ENCODE measurements around the gene FMNL2.

Gene FMNL2

DNA sequence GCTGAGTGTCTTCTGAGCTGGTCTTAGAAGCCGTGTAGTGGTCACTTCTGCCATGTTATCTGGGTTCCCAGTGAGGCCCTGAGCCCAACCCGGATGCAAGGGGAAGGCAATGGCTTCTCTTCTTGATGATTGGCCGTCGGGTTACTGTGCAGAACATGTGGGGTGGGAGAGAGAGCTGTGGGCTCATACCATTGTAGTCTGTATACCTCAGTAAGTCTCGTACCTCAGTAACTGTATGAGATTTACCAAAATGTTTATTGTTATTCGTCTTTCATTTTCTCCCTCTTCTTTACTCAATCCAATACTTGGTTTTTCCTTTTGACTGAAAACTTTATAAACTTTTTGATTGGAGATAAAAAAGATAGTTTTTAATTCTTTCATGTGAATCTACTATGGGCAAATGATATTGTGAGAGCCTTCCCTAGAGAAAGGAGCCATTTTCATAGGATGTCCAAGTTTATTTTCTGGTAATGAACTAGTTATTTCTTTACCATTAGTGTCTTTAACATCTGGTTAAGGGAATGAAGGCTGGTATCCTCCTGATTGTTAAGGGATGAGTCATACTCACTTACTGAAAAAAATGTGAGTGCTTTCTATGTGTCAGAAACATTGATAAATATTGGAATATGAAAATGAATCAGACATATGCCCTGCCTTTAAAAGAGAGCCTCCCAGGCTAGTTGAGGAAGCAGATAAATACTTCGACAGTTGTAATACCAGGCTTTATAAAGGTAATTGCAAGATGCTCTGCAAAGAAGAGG, 252.4 kb downstream of the FMNL2 start:
- DNase-seq (ENCODE audit: low spot score): no peak

DNA sequence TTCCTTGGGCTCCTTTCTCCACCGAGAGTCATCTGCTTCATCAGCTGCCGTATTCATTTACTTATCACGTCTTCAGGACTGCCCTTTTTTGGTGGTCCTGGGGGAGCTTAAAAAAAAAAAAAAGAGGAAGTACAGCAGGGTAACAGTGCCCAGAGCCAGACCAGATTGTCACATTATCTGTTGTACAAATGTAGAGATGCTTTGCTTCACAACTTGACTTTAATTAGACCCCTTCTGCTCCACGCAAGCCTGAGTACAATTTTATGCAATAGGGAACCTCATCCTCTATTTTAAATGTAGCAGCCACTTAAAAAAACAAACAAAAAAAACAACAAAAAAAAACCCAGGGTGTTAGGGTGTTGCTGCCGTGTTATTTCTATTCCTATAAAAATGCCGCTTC, 254.0 kb downstream of the FMNL2 start:
- no peak for DNase-seq (ENCODE audit: low spot score)

DNA sequence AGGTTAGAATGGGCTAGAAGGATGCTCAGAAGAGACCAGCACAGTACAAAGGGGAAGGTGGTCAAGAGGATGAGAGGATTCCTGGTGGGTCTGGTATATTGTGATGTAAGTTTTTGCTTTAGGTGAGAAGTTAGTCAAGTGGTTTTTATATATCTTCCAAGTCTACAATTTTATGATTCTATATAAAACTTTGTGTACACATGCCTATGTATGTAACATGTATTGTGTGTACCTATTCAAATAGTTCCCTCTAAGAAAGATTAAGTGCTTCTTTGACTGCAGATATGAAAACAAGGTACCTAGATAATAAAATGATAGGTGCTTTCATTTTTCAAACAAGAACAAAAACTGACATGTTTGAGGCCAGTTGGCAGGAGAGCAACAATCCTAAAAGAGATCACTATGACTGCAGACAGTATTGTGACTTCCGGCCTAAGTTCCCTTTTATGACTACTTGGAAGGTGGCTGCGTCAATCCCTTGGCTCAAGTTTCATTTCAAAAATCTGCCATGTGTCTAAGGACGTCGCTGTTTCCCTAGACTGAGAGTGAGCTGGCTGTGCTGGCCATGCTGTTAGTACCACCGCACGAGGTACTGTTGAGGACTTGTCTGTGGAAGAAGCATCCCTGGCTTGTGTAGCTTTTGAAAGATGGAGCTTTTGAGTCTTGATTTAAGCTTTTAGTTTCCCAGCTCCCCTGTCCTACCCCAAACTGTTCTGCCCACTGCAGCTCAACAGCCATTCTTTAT, 259.2 kb downstream of the FMNL2 start:
- DNase-seq (ENCODE audit: low spot score): no peak

DNA sequence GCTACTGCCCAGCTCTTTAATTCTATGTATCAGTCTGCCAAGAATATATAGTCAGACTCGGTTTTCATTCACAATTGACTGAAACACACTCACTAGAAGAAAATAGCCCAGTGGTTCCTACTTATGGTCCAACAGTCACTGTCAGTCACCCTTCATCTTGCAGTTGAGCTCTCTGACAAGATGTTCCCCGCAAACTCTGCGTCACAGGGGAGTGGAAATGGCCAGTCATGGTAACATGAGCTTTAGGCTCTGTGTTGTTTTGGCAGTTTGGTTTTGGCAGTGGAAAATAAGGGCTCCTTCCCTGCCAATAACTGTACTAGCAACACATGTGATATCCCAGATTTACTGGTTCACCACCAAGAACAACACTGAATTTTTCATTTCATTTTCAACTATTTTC, 259.8 kb downstream of the FMNL2 start:
- DNase-seq (ENCODE audit: low spot score): no peak

DNA sequence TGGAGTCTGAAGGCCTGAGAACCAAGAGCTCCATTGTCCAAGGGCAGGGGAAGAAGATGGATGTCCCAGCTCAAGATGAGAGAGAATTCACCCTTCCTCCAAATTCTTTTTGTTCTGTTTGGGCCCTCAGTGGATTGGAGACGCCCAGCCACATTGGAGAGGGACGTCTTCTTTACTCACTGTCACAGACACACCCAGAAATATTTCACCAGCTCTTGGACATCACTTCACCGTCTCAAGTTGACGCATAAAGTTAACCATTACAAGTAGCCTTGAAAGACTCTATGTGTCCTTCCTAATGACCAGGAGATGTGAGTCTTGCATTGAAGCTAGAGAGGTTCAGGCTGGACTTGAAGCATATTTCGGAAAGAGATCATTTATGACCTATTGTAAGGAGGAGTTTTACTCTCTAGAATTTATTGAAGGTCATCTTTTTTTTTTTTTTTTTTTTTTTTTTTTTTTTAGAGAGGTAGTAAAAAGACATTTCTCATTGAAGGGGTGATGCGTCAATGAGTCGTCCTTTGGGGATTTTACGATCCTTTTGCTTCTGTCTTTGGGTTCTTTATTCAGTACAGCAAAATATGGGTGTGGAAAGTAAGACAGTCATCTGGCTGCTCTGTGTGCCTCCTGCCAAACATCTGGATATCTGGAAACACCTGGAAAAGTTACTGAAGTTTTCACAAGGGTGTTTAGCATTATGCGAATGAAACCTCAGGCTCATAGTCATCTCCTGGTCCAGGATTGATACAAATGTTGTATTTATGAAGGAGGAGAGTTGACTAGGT, 264.2 kb downstream of the FMNL2 start:
- no peak for DNase-seq (ENCODE audit: low spot score)

DNA sequence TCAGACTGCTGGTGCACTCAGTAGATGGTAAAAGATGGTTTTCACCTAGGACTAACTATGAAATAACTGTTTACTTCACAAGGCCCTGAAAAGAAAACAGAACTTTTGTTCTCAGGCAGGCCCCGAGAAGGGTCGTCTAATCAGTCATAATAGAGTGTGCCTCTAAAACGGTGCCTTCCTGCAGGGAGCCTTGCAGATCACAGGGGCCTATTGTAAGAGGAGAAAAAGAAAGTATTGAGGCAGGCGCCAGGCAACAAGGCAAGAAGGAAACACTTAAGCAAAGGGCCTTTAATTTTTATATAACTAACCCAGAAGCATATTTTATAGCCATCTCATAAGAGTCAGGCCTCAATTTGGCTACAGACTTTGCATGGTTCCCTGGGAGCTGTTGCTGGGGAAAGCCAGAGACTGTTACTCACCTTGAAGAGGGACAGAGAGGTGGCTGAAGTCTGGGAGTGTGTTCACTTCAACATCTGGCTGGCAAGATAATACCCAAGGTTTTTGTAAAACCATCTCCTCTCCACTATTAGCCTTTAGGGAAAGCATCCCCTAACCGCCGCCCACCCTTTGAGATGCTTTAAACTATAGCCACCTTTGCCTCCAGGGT, 265.2 kb downstream of the FMNL2 start:
- DNase-seq (ENCODE audit: low spot score): no peak

DNA sequence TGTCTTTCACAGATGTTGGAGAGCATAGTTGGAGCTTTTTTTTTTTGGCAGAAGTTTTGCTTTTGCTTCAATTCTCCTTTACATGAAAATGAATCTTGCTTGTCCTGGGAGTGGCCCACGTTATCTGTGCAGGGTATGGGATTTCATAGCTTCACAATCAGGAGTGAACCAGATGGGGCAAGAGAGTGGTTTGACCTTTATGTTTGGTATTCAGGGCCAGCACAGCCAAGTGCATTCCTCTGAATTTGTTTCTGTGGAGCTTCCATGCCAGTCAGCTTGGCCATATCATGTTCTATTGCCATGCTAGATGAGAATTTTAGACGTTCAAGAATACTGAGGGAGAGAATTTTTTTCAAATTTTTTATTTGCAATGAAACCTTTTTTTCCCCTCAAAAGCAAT, 265.7 kb downstream of the FMNL2 start:
- no peak for DNase-seq (ENCODE audit: low spot score)

DNA sequence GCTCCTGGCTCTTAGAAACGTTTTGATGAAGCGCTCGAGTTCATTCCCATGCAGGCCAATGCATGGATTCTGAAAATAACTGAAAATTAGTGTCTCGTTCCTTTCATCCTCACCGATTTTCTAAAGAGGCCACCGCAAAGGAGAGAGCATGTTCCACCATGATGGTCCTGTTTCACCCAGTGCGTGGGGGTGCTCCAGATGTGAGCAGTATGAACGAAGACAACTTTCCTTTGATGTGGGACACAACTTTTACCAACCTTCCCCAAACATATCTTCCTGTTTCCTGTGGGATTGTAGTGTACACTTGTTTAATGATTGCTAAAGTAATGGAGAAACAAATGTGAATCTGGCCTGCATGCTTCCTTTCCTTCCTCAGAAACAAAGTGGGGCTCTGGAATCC, 267.8 kb downstream of the FMNL2 start:
- DNase-seq (ENCODE audit: low spot score): no peak

DNA sequence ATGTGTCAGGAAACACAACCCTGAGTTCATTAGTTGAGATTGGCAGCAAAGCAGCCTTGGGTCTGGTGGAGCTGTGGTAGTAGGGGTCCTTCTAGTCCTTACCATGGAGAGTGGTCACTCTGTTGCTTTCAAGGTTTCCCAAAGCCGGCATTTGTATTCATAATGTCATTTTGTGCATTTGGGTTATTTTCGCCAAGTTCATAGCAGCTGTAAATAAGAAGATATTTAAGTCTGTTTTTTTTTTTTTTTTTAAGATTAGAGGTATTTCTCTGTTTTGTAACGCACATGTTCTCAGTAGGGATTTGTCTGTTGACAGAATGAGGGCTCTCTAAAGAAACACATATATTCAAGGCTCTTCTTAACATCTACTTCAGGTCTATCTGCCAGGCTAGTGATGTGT, 268.2 kb downstream of the FMNL2 start:
- no peak for DNase-seq (ENCODE audit: low spot score)

DNA sequence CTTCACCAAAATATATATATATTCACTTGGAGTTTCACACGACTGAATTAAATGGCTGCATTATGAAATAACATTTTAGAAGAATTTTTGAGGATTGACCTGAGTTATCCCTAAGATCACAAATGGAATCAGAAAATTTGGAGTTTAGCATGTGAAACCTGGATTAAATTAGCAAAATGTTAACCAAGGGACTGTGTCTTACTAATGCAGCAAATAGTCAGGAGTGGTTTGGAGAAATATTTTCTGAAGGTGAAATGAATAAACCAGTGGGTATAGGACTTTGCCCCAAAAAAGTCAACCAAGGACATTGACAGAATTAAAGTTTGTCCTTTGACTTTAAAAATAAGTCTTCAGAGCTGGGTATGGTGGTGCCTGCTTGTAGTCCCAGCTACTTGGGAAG, 271.1 kb downstream of the FMNL2 start:
- DNase-seq (ENCODE audit: low spot score): no peak

DNA sequence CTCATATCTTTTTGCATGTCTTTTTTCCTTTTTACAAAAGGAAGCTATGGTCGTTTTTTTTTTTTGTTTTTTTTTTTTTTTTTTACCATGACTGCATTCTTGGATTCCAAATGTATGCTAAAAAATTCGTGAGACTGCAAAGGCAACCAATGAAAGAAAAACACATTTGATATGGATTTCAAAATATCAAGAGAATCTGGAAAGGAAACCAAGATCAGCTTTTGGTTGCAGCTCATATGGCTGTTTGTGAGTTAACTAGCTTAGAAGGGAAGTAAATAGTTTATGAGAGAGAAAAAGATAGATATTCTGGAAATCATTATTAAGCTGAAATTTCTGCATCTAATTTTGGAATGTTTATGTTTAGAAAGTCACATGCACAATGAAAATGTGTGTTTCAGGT, 272.0 kb downstream of the FMNL2 start:
- no peak for DNase-seq (ENCODE audit: low spot score)

DNA sequence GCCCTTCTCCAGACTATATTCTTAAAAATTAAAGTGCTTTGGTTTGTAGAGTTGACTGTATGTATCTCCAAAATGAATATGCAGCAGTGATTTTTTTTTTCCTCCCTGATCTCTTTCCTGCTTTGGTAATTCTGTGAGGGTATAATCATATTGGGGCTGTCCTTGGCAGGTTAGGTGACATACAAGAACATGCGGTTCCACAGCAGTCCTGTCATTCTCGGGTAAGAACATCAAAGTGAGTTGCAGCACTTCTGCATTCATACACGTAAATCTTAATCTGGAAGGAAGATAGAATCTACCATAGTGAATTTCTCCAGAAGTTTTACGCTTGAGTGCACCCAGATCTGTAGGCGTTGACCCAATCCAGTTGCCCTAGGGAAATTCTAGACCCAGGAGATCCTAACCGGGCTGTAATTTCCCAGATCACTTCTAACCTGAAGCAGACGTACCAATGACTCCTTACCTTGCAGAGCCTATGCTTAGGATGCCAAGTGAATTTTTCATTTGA, 272.9 kb downstream of the FMNL2 start:
- no peak for DNase-seq (ENCODE audit: low spot score)

DNA sequence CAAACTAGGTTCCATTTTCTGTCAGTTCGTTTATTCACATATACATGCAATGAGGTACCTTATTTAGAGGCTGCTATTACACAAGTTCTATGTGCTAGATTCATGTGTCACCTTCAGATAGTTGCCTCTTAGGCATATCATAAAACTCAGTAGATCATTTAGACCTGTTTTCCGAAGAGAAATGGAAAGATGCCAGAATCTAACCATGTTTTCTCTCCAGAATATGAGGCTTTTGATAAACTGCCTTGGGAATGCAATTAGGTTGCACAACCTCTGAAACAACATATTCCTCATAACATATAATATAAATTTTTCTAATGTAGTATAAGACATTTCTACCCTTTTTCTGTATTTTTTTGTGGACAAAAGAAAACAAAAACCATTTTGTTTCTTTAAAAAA, 274.2 kb downstream of the FMNL2 start:
- no peak for DNase-seq (ENCODE audit: low spot score)

DNA sequence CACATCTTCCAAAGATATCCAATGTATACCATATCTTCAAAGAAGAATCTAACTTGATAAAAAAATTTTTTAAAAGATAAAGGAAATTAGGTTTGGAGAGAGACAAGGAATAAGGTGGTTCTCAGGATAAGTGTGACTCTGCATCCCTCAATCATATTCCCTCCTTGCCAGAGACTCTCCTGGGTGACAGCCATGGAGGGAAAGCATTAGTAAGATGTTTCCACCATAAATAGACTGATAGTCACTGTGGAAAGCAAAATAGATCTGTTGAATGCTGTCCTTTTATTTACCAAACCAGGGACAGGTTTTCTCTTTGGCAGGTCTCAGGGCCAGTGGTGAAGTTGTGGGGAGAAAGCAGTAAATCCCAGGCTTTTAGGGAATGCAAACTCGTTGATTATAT, 274.7 kb downstream of the FMNL2 start:
- no peak for DNase-seq (ENCODE audit: low spot score)

DNA sequence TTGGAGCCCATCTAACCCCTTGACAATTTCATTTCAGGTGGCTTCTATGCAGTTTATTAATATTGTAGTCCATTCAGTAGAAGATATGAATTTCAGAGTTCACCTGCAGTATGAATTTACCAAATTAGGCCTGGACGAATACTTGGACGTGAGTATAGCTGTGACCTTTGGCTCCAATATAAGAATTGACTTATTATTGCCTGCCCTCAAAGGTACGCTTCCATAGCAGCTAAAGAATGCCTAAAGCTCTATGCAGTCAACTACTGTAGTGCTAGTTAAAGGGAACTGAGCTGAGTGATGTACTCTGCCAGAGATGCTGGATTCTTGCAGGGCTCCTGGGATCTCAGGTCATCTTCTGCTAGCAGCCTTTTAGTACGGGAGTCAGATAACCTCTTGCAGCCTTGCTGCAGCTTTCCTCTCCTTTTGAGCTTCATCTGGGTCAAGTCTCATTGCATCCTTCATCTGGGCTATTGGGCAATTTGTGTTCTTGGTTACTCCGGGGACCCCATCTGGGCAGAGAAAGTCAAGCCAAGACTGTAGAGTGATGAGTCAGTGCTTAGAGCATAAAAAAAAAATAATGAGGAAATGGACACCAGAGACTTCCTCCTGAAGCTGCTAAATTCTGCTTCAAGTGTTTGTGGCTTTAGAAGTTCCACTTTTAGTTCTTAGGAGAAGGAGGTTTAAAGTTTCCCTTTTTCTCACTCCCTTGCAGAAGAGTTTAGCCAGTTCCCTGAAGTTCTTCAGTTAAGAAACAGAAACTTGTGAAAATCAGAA, 276.7 kb downstream of the FMNL2 start:
- no peak for DNase-seq (ENCODE audit: low spot score)

DNA sequence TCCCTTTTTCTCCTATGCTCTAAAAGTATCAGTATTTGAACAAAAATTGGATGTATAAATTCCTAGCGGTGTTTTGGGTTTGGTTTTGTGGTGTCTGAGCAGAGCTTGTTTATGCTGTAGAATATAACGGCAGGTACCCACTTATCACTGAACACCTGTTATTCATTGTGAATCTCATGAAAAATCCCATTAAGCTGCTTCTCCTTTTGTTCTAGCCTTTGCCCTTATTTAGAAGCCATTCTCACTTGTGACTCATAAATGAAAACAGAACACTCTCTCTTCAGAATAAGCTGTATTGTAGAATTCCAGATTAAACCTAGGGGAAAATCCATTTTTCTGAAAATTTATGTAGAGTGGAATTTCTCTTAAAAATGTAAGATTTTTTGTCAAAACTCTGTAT, 278.3 kb downstream of the FMNL2 start:
- DNase-seq (ENCODE audit: low spot score): no peak

DNA sequence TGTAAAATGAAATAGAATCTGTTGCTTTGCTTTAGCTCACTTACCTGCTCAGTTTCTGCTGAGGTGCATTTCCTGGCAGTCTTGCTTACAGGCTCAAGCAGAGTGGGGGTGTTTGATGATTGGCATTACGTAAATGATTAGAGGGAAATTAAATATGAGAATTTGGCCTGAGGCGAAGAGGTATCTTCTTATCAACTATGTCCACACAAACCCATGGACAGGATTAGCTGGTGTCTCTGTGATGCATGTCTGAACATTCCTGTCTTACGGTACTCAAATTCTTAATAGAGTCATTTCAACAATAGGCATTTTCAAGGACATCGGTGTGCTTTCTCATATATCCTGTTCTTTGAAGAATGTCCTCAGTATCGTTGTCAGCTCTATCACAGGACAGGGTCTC, 280.2 kb downstream of the FMNL2 start:
- no peak for DNase-seq (ENCODE audit: low spot score)

DNA sequence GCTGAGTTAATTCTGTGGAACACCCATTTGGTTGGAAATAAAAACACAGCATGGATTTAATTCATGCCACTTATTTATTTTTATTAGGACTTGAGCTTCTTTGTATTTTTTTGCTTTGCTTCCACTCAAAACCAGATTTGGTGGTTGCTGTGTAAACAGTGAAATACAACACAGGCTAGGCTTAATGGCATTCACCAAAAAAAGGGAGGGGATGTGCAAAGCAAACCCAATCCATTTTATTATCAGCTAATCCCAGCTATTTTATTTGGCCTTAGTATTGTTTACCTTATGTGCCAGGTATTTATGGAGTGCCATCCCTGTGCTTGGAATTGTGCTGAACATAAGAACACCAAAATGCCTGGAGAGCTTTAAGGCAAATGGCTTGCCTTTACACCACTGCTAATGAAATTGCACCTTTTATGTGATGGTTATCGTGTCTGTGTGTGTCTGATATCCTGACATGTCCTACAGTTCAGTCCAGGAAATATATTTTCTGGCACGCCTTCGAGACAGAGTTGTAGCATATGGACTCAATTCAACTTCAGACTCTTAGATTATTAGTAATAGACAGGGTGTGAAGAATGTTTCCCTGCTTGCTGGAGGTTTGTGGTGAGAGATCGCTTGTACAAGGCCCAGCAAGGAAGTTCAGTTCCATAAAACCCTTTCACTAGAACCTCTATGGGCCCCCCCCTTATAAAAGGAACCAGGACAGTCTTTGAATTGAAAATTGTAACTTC, 282.6 kb downstream of the FMNL2 start:
- DNase-seq (ENCODE audit: low spot score): no peak

DNA sequence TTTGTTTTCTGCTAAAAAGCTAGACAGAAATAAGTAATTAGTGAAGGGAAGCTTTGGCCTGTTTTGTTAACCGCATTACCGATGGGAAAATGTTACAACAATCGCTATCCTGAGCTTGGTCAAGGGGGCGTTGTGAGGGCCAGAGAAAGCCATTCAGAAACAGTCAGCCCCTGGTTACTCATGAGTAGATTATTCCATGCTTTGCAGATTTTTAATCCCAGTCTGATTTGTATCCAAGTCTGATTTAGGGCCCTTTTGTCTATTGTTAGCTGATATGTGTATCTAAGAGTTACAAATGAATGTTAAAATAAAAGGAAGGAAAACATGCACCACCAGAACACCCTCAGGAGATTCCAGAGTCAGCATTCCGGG, 283.2 kb downstream of the FMNL2 start:
- no peak for DNase-seq (ENCODE audit: low spot score)

DNA sequence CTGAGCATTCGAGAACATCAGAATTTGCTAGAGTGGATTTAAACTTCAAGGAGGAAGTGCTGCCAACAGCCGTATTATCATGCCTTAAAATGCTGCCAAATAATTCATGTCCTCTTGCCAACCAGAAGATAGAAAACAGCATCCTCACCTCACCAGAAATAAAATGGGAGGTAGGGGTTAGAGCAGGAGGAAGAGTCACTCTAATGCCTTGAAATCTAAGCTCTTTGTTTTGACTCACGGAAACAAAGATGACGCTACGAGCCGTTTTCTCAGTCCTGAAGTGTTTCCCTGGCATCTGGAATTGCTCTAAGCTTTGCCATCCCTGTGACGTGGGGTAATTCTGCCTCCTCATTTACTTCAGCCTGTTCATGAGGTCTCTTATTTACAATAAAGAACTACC, 285.2 kb downstream of the FMNL2 start:
- DNase-seq (ENCODE audit: low spot score): no peak

DNA sequence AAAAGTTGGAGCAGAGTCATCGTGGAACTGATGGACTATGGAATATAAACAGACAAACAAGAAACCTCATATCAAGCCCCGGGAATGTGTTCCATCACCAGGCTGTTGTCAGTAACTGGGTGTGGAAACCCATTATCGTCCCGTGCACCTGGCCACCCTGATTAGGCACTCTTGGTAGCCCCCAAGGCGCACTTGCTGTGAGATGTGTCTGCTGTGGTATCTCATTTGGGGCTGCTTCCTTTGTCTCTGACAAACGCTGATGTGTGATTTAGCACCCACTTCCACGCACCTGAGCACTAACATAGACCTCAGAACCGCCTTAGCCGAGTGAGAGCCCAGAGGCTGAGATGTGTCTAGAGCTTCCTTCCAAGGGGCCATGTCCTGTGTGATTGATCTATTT, 286.0 kb downstream of the FMNL2 start:
- no peak for DNase-seq (ENCODE audit: low spot score)
